ENCODE results near the gene RNU4-1. TPM values are rescaled to one million over a fixed set of nuclear protein-coding genes. Genes with fewer than 3 reads are reported as not detected.
"Not testable (repeated sequence)": the region's sequence is repeated elsewhere in the genome, so short reads cannot be mapped to it uniquely, and the experiment has no call there.

The RNU4-1 gene
- polyA plus RNA-seq, 1 donor from 2014 or later: not detected

DNA sequence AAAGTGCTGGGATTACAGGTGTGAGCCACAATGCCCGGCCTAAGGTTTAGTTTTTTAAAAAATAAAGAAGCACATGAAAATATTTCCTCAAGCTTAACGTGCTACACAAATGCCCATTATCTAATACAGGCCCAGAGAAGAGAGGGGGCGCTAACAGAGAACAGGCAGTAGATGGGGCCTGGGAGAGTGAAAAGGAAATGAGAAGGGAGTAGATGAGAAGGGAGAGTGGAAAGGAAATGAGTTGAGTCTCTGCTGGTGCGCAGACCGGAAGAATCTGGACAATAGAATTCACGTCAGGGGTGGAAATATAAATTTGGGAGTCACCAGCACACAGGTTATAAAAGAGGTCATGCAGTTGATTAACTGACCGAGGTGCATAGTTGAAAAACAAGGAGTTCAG lies 38.2 kb downstream of the RNU4-1 start:
- Histone ChIP-seq H3K27me3 (ENCODE audit: insufficient read depth, low read depth, low read length) (no peaks in the 10 kb centered on the region), H3F3A (ENCODE audit: insufficient read depth, low read length, poor library complexity, severe bottlenecking) (no peaks in the 10 kb centered on the region), H3K27ac (ENCODE audit: low read length) (no peak overlapping the region), H2AFZ (ENCODE audit: low read depth, low read length) (no peak overlapping the region), H3K79me2 (replicated peaks; ENCODE audit: insufficient read depth, low read length) (no peaks in the 10 kb centered on the region), H3K36me3 (ENCODE audit: insufficient read depth, low read length) (no peaks in the 10 kb centered on the region), H3K9me3 (ENCODE audit: low read length) (no peaks in the 10 kb centered on the region), H3K9me2 (ENCODE audit: insufficient read depth, low read length) (no peaks in the 10 kb centered on the region), H3K4me2 (ENCODE audit: low read length) (no peak overlapping the region), H3K9ac (ENCODE audit: low read length) (no peak overlapping the region), H3K4me3 (ENCODE audit: low read length) (no peak overlapping the region), H4K20me1 (ENCODE audit: insufficient read depth) (no peaks in the 10 kb centered on the region)
- TF ChIP-seq EP300 (conservative IDR thresholded peaks at IDR 0.05; ENCODE audit: poor library complexity, severe bottlenecking) (no peak), TAF1 (IDR thresholded peaks at IDR 0.05; ENCODE audit: low read depth) (no peak)
- TF ChIP-seq, protein P1, sequence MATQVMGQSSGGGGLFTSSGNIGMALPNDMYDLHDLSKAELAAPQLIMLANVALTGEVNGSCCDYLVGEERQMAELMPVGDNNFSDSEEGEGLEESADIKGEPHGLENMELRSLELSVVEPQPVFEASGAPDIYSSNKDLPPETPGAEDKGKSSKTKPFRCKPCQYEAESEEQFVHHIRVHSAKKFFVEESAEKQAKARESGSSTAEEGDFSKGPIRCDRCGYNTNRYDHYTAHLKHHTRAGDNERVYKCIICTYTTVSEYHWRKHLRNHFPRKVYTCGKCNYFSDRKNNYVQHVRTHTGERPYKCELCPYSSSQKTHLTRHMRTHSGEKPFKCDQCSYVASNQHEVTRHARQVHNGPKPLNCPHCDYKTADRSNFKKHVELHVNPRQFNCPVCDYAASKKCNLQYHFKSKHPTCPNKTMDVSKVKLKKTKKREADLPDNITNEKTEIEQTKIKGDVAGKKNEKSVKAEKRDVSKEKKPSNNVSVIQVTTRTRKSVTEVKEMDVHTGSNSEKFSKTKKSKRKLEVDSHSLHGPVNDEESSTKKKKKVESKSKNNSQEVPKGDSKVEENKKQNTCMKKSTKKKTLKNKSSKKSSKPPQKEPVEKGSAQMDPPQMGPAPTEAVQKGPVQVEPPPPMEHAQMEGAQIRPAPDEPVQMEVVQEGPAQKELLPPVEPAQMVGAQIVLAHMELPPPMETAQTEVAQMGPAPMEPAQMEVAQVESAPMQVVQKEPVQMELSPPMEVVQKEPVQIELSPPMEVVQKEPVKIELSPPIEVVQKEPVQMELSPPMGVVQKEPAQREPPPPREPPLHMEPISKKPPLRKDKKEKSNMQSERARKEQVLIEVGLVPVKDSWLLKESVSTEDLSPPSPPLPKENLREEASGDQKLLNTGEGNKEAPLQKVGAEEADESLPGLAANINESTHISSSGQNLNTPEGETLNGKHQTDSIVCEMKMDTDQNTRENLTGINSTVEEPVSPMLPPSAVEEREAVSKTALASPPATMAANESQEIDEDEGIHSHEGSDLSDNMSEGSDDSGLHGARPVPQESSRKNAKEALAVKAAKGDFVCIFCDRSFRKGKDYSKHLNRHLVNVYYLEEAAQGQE (IDR thresholded peaks at IDR 0.05; ENCODE audit: borderline replicate concordance): no peak

DNA sequence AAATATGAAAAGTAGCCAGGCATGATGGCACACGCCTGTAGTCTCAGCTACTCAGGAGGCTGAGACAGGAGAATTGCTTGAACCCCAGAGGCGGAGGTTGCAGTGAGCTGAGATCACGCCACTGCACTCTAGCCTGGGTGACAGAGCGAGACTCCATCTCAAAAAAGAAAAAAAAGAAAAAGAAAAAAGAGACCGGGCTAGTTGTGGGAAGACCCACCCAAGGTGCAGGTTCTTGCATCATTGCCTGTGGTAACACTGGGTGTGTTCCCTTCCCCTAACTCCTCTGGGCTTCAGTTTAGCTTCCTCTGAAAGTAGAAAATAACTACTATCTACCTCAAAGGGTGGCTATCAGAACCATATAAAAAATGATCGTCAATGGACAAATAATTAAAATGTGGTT lies 39.7 kb downstream of the RNU4-1 start:
- H4K20me1 ChIP-seq (ENCODE audit: insufficient read depth); H2AFZ ChIP-seq (ENCODE audit: low read depth, low read length); H3K36me3 ChIP-seq (ENCODE audit: insufficient read depth, low read length); H3K4me2 ChIP-seq (ENCODE audit: low read length); H3K27ac ChIP-seq (ENCODE audit: low read length); H3K9ac ChIP-seq (ENCODE audit: low read length); H3K27me3 ChIP-seq (ENCODE audit: insufficient read depth, low read depth, low read length); H3F3A ChIP-seq (ENCODE audit: insufficient read depth, low read length, poor library complexity, severe bottlenecking); H3K9me3 ChIP-seq (ENCODE audit: low read length); H3K4me3 ChIP-seq (ENCODE audit: low read length); H3K79me2 ChIP-seq (replicated peaks; ENCODE audit: insufficient read depth, low read length); H3K9me2 ChIP-seq (ENCODE audit: insufficient read depth, low read length): not testable (repeated sequence)

- Histone ChIP-seq H4K20me1 (ENCODE audit: insufficient read depth) (no peaks in the 10 kb centered on the region), H3K9me3 (ENCODE audit: low read length) (no peaks in the 10 kb centered on the region), H3K79me2 (replicated peaks; ENCODE audit: insufficient read depth, low read length) (no peaks in the 10 kb centered on the region), H2AFZ (ENCODE audit: low read depth, low read length) (no peak overlapping the region), H3K4me2 (ENCODE audit: low read length) (no peak overlapping the region), H3K9me2 (ENCODE audit: insufficient read depth, low read length) (no peaks in the 10 kb centered on the region), H3K36me3 (ENCODE audit: insufficient read depth, low read length) (no peaks in the 10 kb centered on the region), H3F3A (ENCODE audit: insufficient read depth, low read length, poor library complexity, severe bottlenecking) (no peaks in the 10 kb centered on the region), H3K27ac (ENCODE audit: low read length) (no peak overlapping the region), H3K27me3 (ENCODE audit: insufficient read depth, low read depth, low read length) (no peaks in the 10 kb centered on the region), H3K4me3 (ENCODE audit: low read length) (no peak overlapping the region), H3K9ac (ENCODE audit: low read length) (no peak overlapping the region)
- no peak for TF ChIP-seq MXI1 (conservative IDR thresholded peaks at IDR 0.05; ENCODE audit: poor library complexity, severe bottlenecking)
- TF ChIP-seq EP300 (conservative IDR thresholded peaks at IDR 0.05; ENCODE audit: poor library complexity, severe bottlenecking): no peak
- TF ChIP-seq POLR2AphosphoS5 (IDR thresholded peaks at IDR 0.05): no peak
- TF ChIP-seq EZH2 (IDR thresholded peaks at IDR 0.05; ENCODE audit: borderline replicate concordance, insufficient read depth, low read length, poor library complexity, severe bottlenecking): no peak
- no peak for TF ChIP-seq RAD21 (conservative IDR thresholded peaks at IDR 0.05)
These were observed 40.7 kb downstream of the RNU4-1 start for GRCh38 chr12:120252071-120252906.

- H4K20me1 ChIP-seq (ENCODE audit: insufficient read depth); H3K4me3 ChIP-seq (ENCODE audit: low read length); H2AFZ ChIP-seq (ENCODE audit: low read depth, low read length); H3F3A ChIP-seq (ENCODE audit: insufficient read depth, low read length, poor library complexity, severe bottlenecking); H3K79me2 ChIP-seq (replicated peaks; ENCODE audit: insufficient read depth, low read length); H3K4me2 ChIP-seq (ENCODE audit: low read length); H3K9me2 ChIP-seq (ENCODE audit: insufficient read depth, low read length); H3K9ac ChIP-seq (ENCODE audit: low read length); H3K27me3 ChIP-seq (ENCODE audit: insufficient read depth, low read depth, low read length); H3K36me3 ChIP-seq (ENCODE audit: insufficient read depth, low read length); H3K27ac ChIP-seq (ENCODE audit: low read length); H3K9me3 ChIP-seq (ENCODE audit: low read length): not testable (repeated sequence)
These were observed 41.5 kb downstream of the RNU4-1 start for GRCh38 chr12:120251364-120252070.

All from neural cell (in vitro differentiated cells).